Right renal cortex interstitium (tissue), 3 donors: Measurements from ENCODE around the gene PLK2. TPM values are rescaled to one million over a fixed set of nuclear protein-coding genes. Genes with fewer than 3 reads are reported as not detected.

ENCODE experiments used
- polyA plus RNA-seq, 3 donors: library from polyadenylated mRNA; unstranded; fragments of 120-200 nt; gene quantifications; one replicate each; pipeline ENCODE4 v1.2.1, GENCODE V29; 2013; ENCODE audit not compliant: insufficient read length in 3 of 3

The PLK2 gene
- polyA plus RNA-seq, 3 donors, result 198 to 220 (median 215) TPM

Other genes starting within 250 kb of the PLK2 start
- 1 to 10 TPM; 1.5 to 1.8 (median 1.7) TPM for gene GAPT, start 31.3 kb upstream of the PLK2 start, polyA plus RNA-seq
- gene RAB3C, start 123.0 kb upstream of the PLK2 start, polyA plus RNA-seq, result 1 to 10 TPM; 1.9 to 4.8 (median 2.2) TPM